ENCODE results near the gene ATCAY. TPM values are rescaled to one million over a fixed set of nuclear protein-coding genes. Genes with fewer than 3 reads are reported as not detected.
A peak's percentile ranks its signal among the peaks of the same experiment; 100 is the strongest.

Gene ATCAY
- total RNA-seq, 1 donor from 2014 or later = not detected

DNA sequence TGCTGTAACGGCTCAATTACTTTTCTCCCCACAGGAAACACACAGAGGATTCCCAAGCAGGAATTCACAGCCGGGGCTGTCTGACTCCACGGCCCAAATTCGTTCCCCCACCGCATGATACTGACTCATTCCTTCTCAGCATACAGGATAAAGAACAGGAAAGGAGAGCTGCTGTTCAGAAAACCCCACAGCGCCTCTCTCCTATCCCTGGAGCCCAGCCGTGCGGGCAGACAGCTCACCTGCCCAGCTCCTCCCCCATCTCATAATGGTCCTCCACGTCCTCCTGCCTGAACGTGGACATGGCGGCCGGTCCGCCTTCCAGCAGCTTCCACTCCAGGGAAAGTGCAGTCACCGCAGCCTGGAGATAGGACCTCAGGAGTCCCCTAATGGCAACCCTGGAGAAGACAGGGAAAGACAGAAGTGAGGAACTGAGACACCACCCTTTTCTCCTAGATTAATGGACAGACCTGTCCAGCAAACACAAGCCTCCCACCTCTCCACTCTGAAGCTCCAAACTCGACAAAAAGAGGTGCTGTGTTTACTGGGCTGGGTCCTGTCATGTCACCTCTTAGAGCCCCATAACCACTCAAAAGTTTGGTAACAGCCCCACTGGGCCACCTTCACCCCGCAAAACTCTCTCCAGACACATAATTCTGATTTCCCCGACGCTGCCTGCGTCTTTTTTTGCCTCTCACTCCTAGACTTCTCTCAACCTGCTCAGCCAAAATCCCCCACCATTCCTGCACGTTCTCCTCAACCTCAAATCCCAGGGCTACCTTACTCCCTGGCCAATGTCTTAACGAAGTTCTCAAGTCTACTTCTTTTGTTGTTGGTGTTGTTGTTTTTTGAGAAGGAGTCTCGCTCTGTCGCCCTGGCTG lies 89.2 kb downstream of the ATCAY start:
- peak; percentile 81 to 87 for DNase-seq (ENCODE audit: low read depth in 2 of 2)

DNA sequence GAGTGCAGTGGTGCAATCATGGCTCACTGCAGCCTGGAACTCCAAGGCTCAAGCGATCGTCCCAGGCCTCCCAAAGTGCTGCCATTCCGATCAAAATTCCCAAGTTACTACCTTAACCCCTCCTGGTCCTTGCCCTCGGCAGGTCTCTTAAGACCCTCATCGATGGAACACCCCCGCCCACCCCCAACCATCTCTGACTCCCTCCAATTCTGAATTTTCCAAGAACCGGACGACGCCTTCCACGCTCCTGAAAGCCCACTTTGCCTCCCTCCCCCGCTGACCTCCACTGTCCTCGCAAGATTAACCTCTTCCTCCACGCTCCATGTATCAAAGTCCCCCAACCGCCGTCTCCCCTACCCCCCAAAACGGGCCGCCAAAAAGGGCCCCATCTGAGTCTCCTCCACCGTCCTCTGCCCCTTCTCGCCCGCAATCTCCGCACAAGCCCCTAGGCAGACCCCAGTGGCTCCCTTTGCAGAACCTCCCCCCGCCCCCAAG lies 89.9 kb downstream of the ATCAY start:
- DNase-seq (ENCODE audit: low read depth in 2 of 2) = peak in 1 of 2 donors; percentile 18

DNA sequence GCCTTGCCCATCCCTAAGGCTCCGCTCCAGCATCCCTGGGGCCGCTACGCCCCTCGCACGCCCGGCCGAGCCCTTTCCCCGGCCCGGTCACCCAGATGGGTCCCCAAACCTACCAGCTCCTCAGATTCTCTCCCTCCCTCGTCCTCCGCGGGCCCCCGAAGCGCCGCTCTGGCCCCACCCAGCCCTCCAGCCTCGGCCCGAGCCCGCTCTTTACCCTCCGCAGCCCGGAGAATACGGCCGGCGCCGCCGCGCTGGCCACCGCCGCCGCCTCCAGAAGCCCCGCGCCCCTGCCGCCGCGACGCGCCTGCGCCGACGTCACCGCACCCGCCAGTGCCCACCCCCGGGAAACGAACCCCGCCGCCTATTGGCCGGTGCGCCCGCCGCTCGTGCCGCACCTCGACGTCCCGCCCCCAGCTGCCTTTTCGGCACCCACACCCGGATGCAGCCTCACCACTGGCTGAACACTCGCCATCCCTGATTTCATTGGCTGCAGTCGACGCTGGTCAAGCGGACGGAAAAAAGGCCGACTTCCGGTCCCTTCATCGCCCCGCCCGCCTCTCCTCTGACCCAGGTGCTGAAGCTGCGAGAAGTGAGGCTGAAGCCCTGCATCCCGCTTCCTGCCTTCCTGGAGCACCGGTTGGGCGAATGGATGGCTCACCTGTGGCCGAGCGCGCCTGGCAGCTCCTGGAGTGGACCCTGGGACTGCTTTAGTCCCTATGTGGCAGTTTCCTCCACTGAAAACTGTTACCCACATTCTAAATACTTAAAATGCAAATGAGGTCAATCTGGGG lies 90.5 kb downstream of the ATCAY start, which contains the start of gene DAPK3:
Gene DAPK3, minus strand, starts transcription at position 292 of the 791 bp plus-strand sequence. CDS start 1,364 bp downstream, outside the sequence.
- peak; percentile 98 to 99 for DNase-seq (ENCODE audit: low read depth in 2 of 2)

DNA sequence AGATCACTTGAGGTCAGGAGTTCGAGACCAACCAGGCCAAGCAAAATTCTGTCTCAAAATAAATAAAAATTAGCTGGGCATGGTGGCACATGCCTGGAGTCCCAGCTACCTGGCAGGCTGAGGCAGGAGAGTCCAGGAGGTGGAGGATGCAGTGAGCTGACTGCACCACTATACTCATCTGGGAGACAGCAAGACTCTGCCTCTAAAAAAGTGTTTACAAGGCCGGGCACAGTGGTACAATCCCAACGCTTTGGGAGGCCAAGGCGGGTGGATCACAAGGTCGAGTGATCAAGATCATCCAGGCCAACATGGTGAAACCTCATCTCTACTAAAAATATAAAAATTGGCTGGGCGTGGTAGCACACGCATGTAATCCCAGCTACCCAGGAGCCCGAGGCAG lies 94.7 kb downstream of the ATCAY start:
- peak in 1 of 2 donors; percentile 1 for DNase-seq (ENCODE audit: low read depth in 2 of 2)

DNA sequence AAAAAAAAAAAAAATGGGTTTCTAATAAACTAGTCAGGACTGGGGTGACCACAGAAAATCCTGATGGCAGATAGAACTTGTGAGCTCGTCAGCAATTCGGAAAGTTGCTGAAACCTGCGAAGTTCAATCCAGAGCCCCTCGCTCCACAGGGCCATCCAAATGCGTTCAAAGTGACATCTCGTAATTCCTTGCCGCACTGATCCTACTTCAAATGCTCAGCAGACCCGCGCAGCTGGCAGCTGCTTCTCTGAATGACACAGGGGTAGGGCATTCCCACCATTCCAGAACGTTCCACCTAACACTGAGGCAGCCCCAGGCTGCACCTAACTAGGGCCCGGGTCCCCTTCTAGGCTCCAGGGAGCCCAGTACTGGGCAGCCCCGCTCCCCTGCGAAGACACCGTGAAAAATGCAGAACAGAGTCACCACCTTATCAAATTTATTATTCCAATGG lies 95.2 kb downstream of the ATCAY start:
- peak; percentile 0 to 13 for DNase-seq (ENCODE audit: low read depth in 2 of 2)

DNA sequence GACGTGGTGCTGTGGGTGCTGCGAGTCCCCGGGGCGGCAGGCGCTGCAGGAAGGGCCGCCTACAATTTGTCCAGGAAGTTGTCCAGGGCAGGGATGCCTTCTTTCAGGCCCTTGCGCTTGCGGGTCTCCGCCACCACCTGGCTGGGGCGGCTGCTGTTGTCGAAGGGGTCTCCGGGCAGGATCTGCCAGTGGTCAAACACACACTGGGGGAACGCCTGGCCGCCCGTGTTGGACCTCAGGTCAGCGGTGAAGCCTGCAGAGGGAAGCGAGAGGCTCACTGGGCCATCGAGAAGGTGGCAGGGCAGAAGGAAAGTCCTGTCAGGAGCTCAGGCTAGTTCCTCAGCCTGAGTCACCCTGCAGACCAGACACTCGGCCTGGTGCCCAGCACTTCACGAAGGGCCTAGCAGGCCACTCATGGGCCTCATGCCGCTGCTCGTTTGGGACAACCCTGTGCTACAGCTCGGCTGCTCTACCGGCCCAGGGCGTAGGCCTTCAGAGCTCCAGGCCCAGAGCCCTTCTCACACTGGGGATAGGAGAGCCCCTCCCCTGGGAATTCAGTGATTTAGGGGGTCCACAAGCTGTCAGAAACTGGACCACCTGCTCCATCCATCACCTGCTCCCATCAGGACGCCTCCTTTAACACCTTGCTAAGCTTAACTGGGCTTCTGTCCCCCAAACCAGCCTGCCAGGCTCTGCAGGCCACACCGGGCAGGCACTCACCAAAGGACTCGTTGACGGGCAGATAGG lies 96.2 kb downstream of the ATCAY start:
- peak; percentile 1 to 4 for DNase-seq (ENCODE audit: low read depth in 2 of 2)

Other genes with a start within 250 kb of the ATCAY start
- gene PIP5K1C, start 180.2 kb upstream of the ATCAY start, total RNA-seq = 19.0 and 28.0 TPM in 2 replicates
- gene TJP3, start 172.3 kb upstream of the ATCAY start, total RNA-seq = not detected in 2 replicates
- gene APBA3, start 119.0 kb upstream of the ATCAY start, total RNA-seq = 9.2 and 20.6 TPM in 2 replicates
- 61.1 and 61.2 TPM in 2 replicates for gene MRPL54, start 118.0 kb upstream of the ATCAY start, total RNA-seq
- not detected in 2 replicates for gene RAX2, start 108.5 kb upstream of the ATCAY start, total RNA-seq
- 0.20 and 0.22 TPM in 2 replicates for gene MATK, start 94.3 kb upstream of the ATCAY start, total RNA-seq
- gene ZFR2, start 11.6 kb upstream of the ATCAY start, total RNA-seq = not detected in 2 replicates
- gene NMRK2, start 52.4 kb downstream of the ATCAY start, total RNA-seq = not detected in 2 replicates
- 103 and 113 TPM in 2 replicates for gene DAPK3, start 90.4 kb downstream of the ATCAY start, total RNA-seq
- 1,904 and 2,063 TPM in 2 replicates for gene EEF2, start 104.8 kb downstream of the ATCAY start, total RNA-seq
- 19.6 and 21.6 TPM in 2 replicates for gene PIAS4, start 127.1 kb downstream of the ATCAY start, total RNA-seq
- gene ZBTB7A, start 186.2 kb downstream of the ATCAY start, total RNA-seq = 5.4 and 7.1 TPM in 2 replicates
- 108 and 113 TPM in 2 replicates for gene MAP2K2, start 243.4 kb downstream of the ATCAY start, total RNA-seq